ENCODE results near the gene C2orf74.
"Not testable (repeated sequence)": the region's sequence is repeated elsewhere in the genome, so short reads cannot be mapped to it uniquely, and the experiment has no call there.

C2orf74 gene

GRCh38 chr2:61175036-61175435 is 13.0 kb downstream of the C2orf74 start:
- DNase-seq: no peak

- peak; percentile 83 for DNase-seq
These were observed 15.1 kb downstream of the C2orf74 start for GRCh38 chr2:61176755-61177726.

- no peak for DNase-seq
These were observed 15.9 kb downstream of the C2orf74 start for GRCh38 chr2:61177727-61178549.

DNA sequence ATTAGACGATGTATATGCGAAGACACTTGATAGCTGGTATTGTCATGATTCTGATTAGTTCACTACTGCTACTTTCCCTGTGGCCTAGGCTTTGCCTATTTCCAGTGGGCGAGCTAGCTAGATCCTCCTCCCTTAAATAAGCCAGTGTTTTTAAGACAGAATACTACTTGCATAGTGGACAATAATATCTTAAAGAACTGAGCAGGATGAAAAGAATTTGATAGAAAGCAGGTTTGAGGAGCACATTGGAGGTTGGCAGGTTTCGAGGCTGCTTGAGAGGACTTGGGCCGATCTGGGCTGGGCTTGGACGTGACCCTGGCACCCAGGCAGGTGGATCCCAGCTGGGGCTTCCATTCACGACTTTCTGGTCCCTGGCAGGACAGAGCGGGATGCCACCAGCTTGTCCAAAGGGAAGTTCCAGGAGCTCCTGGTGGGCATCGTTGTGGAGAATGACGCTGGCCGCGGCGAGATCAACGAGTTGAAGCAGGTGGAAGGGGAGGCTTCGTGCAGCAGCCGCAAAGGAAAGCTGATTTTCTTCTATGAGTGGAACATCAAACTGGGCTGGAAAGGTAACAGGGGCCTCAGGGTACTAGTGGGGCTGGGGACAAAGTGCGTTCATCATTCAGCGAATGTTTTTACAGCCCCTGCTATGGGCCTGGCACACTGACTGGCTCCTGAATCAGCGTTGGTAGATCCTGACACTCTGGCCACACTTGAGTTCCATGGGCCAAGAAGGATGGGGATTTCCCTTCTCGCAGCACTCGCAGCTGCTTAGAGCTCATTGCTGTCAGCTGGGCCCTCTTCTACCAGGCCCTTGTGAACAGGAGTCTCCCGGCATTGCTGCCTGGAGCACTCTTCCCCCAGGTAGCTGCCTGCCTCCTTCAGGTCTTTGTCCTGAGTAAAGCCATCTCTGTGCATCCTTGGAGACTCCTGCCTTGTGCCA is 16.9 kb downstream of the C2orf74 start:
- no peak for DNase-seq

- no peak for DNase-seq
These were observed 18.0 kb downstream of the C2orf74 start for GRCh38 chr2:61179701-61180639.

DNA sequence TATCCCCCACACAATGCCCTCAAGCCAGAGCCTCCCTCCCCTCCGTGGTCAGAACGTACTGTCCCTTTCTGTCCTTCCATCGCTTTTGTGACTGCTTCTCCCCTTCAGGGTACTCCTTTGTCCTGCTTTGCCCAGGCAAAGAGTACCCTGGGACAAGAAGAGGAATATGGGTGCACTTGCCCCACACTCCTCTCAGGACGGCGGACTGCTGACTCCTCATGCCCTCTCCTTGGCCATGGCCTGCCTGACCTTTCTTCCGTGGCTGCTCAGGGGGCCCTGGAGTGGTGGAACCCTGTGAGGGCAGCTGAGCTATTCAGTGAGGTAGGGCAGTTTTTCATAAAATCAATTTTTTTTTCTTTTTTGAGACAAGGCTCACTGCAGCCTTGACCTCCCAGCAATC is 18.7 kb downstream of the C2orf74 start:
- DNase-seq: no peak

GRCh38 chr2:61181382-61182058 is 19.5 kb downstream of the C2orf74 start:
- DNase-seq: no peak

DNA sequence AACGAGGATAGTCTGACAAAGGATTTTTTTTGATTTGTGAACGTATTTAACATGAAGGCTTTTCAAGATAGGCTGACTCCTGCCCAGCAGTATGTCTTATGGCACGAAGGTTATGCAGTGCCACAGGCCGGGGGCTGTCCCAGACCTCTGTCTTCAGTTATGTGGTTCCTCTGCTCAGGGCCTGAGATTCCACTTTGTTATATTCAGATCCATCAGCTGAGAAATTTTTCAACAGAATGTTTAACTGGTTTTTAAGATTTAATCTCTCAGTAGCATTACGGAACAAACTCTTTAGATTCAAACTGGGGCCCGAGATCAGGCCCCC is 20.0 kb downstream of the C2orf74 start:
- DNase-seq: no peak

- DNase-seq: no peak
These were observed 21.8 kb downstream of the C2orf74 start for GRCh38 chr2:61183795-61184194.

DNA sequence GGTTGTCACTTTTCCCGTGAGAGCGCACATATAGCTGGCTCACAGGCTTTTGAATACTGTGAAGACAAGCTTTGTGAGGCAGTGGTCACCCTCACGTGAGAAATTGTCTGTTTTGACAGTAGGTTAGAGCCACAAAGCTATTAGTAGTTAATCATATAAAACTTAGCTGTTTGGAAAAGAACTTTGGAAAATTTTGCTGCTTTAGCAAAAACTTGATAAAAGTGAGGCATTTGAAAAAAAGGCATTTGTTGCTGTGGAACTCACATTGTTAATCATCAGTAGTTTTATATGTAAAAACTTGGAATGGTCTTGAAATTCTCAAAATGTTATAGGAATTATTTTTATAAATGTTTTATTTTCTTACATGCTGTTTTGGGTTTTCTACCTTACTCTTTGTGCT is 22.3 kb downstream of the C2orf74 start:
- no peak for DNase-seq

- DNase-seq: no peak
These were observed 23.3 kb downstream of the C2orf74 start for GRCh38 chr2:61185231-61185728.

DNA sequence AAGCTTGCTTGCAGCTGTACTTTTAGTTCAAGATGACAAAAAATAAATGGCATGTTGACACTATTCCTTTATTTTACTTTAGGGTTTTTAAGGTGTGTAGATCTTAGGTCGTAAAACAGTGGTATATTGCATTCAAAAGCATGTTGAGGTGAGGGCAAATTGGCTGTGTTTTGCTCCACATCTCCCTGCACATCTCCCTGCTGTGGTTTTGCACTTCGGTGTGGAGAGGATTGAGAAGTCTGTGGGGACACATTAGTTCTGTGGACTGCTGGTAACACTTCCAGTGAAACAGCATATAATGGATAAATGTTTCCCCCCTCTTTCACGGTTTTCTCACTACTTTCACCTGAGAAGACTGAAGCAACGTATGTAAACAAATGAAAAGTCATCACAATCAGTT is 25.1 kb downstream of the C2orf74 start:
- DNase-seq: no peak

GRCh38 chr2:61193670-61194561 is 31.9 kb downstream of the C2orf74 start:
- no peak for DNase-seq

DNA sequence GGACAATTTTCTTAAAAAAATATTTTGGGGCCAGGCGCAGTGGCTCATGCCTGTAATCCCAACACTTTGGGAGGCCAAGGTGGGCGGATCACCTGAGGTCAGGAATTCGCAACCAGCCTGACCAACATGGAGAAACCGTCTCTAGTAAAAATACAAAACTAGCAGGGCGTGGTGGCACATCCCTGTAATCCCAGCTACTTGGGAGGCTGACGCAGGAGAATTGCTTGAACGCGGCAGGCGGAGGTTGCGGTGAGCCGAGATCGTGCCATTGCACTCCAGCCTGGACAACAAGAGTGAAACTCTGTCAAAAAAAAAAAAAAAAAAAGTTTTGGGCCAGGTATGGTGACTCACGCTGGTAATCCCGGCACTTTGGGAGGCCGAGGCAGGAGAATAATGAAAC is 32.7 kb downstream of the C2orf74 start:
- not testable (repeated sequence) for DNase-seq

- DNase-seq: no peak
These were observed 34.7 kb downstream of the C2orf74 start for GRCh38 chr2:61196671-61197070.

GRCh38 chr2:61205132-61205531 is 43.1 kb downstream of the C2orf74 start:
- DNase-seq: no peak

GRCh38 chr2:61210332-61210981 is 48.5 kb downstream of the C2orf74 start:
- DNase-seq: no peak

- no peak for DNase-seq
These were observed 52.2 kb downstream of the C2orf74 start for GRCh38 chr2:61214171-61214570.

Data from GF-D8 (cell line).